Stimulated activated naive CD4-positive, alpha-beta T cell treated with Interleukin-2 at 50 U/mL for 16 hours (primary cell): Measurements from ENCODE around the gene PLD4.
"Not testable (repeated sequence)": the region's sequence is repeated elsewhere in the genome, so short reads cannot be mapped to it uniquely, and the experiment has no call there.

ENCODE experiments used
- DNase-seq: peaks from one replicate; lab custom pipeline; 2025; lab: John Stamatoyannopoulos, UW

PLD4 gene

GRCh38 chr14:104941508-104942365 lies 17.1 kb downstream of the PLD4 start:
- no peak for DNase-seq

- no peak for DNase-seq
Measured at GRCh38 chr14:104942586-104942985, 17.9 kb downstream of the PLD4 start.

DNA sequence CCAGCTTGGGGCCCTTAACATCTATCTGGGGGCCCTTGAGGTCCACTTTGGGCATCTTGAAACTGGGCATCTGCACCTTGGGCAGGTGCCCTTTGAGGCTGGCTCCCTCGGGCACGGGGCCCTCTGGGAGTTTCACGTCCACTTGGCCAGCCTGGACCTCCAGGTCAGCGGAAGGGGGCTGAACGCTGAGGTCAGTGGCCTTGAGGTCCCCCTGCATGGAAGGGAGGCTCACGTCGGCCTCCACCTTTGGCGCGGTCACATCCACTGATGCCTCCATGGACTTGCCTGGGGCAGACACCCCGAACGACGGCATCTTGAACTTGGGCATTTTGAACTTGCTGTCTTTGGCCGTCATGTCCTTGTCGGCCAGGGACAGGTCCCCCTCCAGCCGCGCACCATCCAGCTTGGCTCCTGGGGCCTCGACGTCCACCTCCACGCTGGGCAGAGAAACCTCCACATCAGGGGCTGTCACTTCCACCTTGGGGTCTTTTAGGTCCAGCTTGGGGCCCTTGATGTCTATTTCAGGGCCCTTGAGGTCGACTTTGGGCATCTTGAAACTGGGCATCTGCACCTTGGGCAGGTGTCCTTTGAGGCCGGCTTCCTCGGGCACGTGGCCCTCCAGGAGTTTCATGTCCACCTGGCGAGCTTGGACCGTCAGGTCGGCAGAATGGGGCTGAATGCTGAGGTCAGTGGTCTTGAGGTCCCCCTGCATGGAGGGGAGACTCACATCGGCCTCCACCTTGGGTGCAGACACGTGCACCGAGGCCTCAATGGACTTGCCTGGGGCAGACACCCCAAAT lies 18.7 kb downstream of the PLD4 start:
- not testable (repeated sequence) for DNase-seq

GRCh38 chr14:104944016-104944308 lies 19.3 kb downstream of the PLD4 start:
- not testable (repeated sequence) for DNase-seq

DNA sequence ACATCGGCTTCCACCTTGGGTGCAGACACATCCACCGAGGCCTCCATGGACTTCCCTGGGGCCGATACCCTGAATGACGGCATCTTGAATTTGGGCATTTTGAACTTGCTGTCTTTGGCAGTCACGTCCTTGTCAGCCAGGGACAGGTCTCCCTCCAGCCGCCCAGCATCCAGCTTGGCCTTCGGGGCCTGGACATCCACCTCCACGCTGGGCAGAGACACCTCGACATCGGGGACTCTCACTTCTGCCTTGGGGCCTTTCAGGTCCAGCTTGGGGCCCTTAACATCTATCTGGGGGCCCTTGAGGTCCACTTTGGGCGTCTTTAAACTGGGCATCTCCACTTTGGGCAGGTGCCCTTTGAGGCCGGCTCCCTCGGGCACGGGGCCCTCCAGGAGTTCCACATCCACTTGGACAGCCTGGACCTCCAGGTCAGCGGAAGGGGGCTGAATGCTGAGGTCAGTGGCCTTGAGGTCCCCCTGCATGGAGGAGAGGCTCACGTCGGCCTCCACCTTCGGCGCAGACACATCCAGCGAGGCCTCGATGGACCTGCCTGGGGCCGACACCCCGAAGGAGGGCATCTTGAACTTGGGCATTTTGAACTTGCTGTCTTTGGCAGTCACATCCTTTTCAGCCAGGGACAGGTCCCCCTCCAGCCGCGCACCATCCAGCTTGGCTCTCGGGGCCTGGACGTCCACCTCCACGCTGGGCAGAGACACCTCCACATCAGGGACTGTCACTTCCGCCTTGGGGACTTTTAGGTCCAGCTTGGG lies 19.9 kb downstream of the PLD4 start:
- DNase-seq = not testable (repeated sequence)

GRCh38 chr14:104945266-104945665 lies 20.6 kb downstream of the PLD4 start:
- DNase-seq = not testable (repeated sequence)

- not testable (repeated sequence) for DNase-seq
Measured at GRCh38 chr14:104945986-104946965, 21.6 kb downstream of the PLD4 start.

GRCh38 chr14:104947201-104947600 lies 22.5 kb downstream of the PLD4 start:
- DNase-seq = not testable (repeated sequence)

DNA sequence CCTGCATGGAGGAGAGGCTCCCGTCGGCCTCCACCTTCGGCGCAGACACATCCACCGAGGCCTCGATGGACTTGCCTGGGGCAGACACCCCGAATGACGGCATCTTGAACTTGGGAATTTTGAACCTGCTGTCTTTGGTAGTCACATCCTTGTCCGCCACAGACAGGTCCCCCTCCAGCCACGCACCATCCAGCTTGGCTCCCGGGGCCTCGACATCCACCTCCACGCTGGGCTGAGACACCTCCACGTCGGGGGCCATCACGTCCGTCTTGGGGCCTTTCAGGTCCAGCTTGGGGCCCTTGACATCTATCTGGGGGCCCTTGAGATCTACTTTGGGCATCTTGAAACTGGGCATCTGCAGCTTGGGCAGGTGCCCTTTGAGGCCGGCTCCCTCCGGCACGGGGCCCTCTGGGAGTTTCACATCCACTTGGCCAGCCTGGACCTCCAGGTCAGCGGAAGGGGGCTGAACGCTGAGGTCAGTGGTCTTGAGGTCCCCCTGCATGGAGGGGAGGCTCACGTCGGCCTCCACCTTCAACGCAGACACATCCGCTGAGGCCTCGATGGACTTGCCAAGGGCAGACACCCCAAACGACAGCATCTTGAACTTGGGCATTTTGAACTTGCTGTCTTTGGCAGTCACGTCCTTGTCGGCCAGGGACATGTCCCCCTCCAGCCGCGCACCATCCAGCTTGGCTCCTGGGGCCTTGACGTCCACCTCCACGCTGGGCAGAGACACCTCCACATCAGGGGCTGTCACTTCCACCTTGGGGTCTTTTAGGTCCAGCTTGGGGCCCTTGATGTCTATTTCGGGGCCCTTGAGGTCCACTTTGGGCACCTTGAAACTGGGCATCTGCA lies 23.4 kb downstream of the PLD4 start:
- DNase-seq = not testable (repeated sequence)

DNA sequence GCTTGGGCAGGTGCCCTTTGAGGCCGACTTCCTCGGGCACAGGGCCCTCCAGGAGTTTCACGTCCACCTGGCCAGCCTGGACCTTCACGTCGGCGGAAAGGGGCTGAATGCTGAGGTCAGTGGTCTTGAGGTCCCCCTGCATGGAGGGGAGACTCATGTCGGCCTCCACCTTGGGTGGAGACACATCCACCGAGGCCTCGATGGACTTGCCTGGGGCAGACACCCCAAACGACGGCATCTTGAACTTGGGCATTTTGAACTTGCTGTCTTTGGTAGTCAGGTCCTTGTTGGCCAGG lies 24.0 kb downstream of the PLD4 start:
- no peak for DNase-seq

DNA sequence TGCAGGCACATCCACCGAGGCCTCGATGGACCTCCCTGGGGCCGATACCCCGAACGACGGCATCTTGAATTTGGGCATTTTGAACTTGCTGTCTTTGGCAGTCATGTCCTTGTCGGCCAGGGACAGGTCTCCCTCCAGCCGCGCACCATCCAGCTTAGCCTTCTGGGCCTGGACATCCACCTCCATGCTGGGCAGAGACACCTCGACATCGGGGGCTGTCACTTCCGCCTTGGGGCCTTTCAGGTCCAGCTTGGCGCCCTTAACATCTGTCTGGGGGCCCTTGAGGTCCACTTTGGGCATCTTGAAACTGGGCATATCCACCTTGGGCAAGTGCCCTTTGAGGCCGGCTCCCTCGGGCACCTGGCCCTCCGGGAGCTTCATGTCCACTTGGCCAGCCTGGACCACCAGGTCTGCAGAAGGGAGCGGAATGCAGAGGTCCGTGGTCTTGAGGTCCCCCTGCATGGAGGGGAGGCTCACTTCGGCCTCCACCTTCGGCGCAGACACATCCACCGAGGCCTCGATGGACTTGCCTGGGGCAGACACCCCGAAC lies 24.8 kb downstream of the PLD4 start:
- DNase-seq = not testable (repeated sequence)

GRCh38 chr14:104950021-104950420 lies 25.3 kb downstream of the PLD4 start:
- DNase-seq = no peak

GRCh38 chr14:104950701-104951100 lies 26.0 kb downstream of the PLD4 start:
- DNase-seq = not testable (repeated sequence)

- not testable (repeated sequence) for DNase-seq
Measured at GRCh38 chr14:104951863-104952657, 27.4 kb downstream of the PLD4 start.

GRCh38 chr14:104953097-104953496 lies 28.4 kb downstream of the PLD4 start:
- DNase-seq = no peak

DNA sequence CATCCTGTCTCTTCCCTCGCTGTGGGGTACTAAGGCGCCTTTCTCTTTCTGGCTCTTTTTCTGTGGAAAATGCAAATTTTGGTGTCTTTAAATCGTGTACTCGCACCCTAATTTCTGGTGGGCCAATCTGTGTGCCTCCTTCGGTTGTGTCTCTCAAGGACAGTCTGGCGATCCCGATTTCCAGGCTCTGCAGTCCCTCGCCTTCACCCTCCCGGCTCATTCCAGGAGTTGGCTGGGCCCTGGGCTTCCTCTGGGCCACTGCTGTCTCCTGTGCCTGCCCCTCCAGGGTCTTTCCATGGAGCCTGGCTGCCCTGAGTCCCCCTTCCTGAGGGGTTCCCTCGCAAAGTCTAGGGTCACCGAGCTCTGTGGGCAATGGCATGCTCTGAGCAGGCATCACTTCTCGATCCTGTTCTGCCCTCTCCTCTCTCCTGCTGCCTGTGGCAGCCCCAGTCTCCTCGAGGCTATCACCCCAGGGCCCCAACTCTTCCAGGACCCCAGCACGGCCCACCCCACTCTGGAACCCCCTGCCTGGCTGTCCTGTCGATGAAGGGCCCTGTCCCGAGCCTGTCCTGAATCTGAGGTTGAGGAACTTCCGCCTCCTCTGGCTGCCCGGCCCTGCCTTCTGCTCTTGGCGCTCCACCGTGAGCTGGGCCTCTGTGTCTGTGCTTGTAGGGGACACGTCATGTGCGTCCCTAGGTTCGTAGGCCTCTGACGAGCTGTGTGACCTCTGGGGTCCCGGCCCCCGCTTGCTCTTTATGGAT lies 29.4 kb downstream of the PLD4 start:
- DNase-seq = no peak

GRCh38 chr14:104954746-104955395 lies 30.2 kb downstream of the PLD4 start:
- no peak for DNase-seq

- DNase-seq = no peak
Measured at GRCh38 chr14:104955396-104955770, 30.7 kb downstream of the PLD4 start.
